ENCODE results near the gene ACTG2.

GRCh38 chr2:73911548-73912208, 18.9 kb downstream of the ACTG2 start:
- TF ChIP-seq, protein P1, sequence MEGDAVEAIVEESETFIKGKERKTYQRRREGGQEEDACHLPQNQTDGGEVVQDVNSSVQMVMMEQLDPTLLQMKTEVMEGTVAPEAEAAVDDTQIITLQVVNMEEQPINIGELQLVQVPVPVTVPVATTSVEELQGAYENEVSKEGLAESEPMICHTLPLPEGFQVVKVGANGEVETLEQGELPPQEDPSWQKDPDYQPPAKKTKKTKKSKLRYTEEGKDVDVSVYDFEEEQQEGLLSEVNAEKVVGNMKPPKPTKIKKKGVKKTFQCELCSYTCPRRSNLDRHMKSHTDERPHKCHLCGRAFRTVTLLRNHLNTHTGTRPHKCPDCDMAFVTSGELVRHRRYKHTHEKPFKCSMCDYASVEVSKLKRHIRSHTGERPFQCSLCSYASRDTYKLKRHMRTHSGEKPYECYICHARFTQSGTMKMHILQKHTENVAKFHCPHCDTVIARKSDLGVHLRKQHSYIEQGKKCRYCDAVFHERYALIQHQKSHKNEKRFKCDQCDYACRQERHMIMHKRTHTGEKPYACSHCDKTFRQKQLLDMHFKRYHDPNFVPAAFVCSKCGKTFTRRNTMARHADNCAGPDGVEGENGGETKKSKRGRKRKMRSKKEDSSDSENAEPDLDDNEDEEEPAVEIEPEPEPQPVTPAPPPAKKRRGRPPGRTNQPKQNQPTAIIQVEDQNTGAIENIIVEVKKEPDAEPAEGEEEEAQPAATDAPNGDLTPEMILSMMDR (IDR thresholded peaks at IDR 0.05; ENCODE audit: insufficient read depth, low read length) = no peak
- TF ChIP-seq, protein P2, sequence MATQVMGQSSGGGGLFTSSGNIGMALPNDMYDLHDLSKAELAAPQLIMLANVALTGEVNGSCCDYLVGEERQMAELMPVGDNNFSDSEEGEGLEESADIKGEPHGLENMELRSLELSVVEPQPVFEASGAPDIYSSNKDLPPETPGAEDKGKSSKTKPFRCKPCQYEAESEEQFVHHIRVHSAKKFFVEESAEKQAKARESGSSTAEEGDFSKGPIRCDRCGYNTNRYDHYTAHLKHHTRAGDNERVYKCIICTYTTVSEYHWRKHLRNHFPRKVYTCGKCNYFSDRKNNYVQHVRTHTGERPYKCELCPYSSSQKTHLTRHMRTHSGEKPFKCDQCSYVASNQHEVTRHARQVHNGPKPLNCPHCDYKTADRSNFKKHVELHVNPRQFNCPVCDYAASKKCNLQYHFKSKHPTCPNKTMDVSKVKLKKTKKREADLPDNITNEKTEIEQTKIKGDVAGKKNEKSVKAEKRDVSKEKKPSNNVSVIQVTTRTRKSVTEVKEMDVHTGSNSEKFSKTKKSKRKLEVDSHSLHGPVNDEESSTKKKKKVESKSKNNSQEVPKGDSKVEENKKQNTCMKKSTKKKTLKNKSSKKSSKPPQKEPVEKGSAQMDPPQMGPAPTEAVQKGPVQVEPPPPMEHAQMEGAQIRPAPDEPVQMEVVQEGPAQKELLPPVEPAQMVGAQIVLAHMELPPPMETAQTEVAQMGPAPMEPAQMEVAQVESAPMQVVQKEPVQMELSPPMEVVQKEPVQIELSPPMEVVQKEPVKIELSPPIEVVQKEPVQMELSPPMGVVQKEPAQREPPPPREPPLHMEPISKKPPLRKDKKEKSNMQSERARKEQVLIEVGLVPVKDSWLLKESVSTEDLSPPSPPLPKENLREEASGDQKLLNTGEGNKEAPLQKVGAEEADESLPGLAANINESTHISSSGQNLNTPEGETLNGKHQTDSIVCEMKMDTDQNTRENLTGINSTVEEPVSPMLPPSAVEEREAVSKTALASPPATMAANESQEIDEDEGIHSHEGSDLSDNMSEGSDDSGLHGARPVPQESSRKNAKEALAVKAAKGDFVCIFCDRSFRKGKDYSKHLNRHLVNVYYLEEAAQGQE (IDR thresholded peaks at IDR 0.05; ENCODE audit: insufficient replicate concordance, low read depth) = no peak
- TF ChIP-seq POLR2AphosphoS5 (IDR thresholded peaks at IDR 0.05; ENCODE audit: low read depth) = no peak
- no peak for TF ChIP-seq GABPA (IDR thresholded peaks at IDR 0.05; ENCODE audit: low read depth)
